Ovary (tissue), 9 donors: ENCODE measurements around the gene TNFRSF1B. TPM values are rescaled to one million over a fixed set of nuclear protein-coding genes. Genes with fewer than 3 reads are reported as not detected.
"Not testable (repeated sequence)": the region's sequence is repeated elsewhere in the genome, so short reads cannot be mapped to it uniquely, and the experiment has no call there.

Experiments
- DNase-seq, 5 donors: peaks; one replicate each; pipeline ENCODE4 v3.0.0-alpha.2; 2019 to 2020
- H3K27ac ChIP-seq, 2 donors: fragments of 200-600 bp; one replicate each; pipeline versions ENCODE4 v1.5.1 to v1.8.0; 2019 to 2022
- H3K27me3 ChIP-seq: fragments of 200-600 bp; one replicate; pipeline ENCODE4 v1.8.0; 2022
- H3K36me3 ChIP-seq: fragments of 200-600 bp; sonication (generic); one replicate; pipeline ENCODE4 v1.5.1; 2019
- H3K4me1 ChIP-seq: one replicate; pipeline ENCODE4 v1.8.1; 2013; ENCODE audit warnings: mild to moderate bottlenecking, moderate library complexity; ENCODE audit not compliant: insufficient read depth
- H3K4me3 ChIP-seq: fragments of 200-600 bp; sonication (generic); one replicate; pipeline ENCODE4 v1.5.1; 2017
- H3K9me3 ChIP-seq, 2 donors: fragments of 200-600 bp in 1 of 2; sonication (generic) in 1 of 2; one replicate each; pipeline versions ENCODE4 v1.5.1 to v1.8.1; 2013 to 2019; ENCODE audit warnings: mild to moderate bottlenecking in 1 of 2, moderate library complexity in 1 of 2
- CTCF ChIP-seq, 3 donors: fragments of 450-650 bp in 2 of 3; fragments of 200-600 bp in 1 of 3; IDR thresholded peaks; one replicate each; pipeline versions ENCODE4 v1.5.1 to v1.8.0; 2016 to 2022; ENCODE audit warnings: antibody characterized with exemption in 3 of 3, mild to moderate bottlenecking in 1 of 3
- EP300 ChIP-seq: sonication (generic); formaldehyde crosslinking; IDR thresholded peaks from one replicate; pipeline ENCODE4 v1.6.1; 2017; ENCODE audit warnings: antibody characterized with exemption
- POLR2A ChIP-seq: fragments of 450-650 bp; IDR thresholded peaks from one replicate; pipeline ENCODE4 v1.6.1; 2017; ENCODE audit warnings: antibody characterized with exemption, mild to moderate bottlenecking, moderate library complexity
- WGBS, 3 donors: extraction: QIAGEN DNeasy Blood & Tissue Kit in 1 of 3; methylation state at CpG; one replicate each; pipeline versions ENCODE4 v1.1.5 to v1.1.7; 2013 to 2017; 5-methylcytosine and 5-hydroxymethylcytosine counted together
- intact Hi-C, 4 donors: fragments of 100-400 bp; cut with DNase I; formaldehyde crosslinking; loops; one replicate each; pipeline versions ENCODE4 v1.11.0 to v1.15.1; 2022 to 2023
- polyA plus RNA-seq, 2 donors: library from polyadenylated mRNA; stranded (reverse); fragments of 200-250 nt in 1 of 2; fragments of 350-450 nt in 1 of 2; fragmentation: Illumina TruSeq in 1 of 2; extraction: RNeasy Lipid Tissue Mini Kit (QIAGEN cat#74804) in 1 of 2; gene quantifications; one replicate each; pipeline ENCODE4 v1.2.3, GENCODE V29; 2013 to 2014
- total RNA-seq, 7 donors: library from RNA; depleted of rRNA in 2 of 7; stranded (reverse); fragments of >200 nt in 2 of 7; fragmentation: NEBNext Ultra II Directional in 3 of 7; extraction: Animal tissue kit (Norgen Biotek cat#: 25700) in 3 of 7; gene quantifications; one replicate each; pipeline versions ENCODE4 v1.1.0 to v1.2.4, GENCODE V29; 2016 to 2023
- donor health status: DM: no; HTN: no; CAD: no; lungs with moderate emphysema.
- donor health status: DM: no; HTN: no; CAD: no.
- donor health status: Bipolar disorder and iron deficiency.
- donor health status: DM: yes; HTN: yes; CAD: no.
- donor health status: DM: no; HTN: no; CAD: no.
- donor health status: DM: yes; HTN: yes; CAD: no.

Gene TNFRSF1B
- total and polyA plus RNA-seq, 9 donors = 10.3 to 27.6 (median 18.7) TPM

- H3K9me3 ChIP-seq = no peaks in the 10 kb centered on the region
- no peaks in the 10 kb centered on the region for H3K36me3 ChIP-seq
- 81 to 88% (median 82%) methylated on average over 12 of the region's 12 CpGs for WGBS, 3 donors
- intact Hi-C loops = no loop called here
- H3K4me1 ChIP-seq = no peaks in the 10 kb centered on the region
- H3K4me3 ChIP-seq = no peak overlapping the region
- no peak for TF ChIP-seq POLR2A
- TF ChIP-seq EP300 = no peak
- TF ChIP-seq CTCF (IDR thresholded peaks at IDR 0.05) = no peak
- no peak overlapping the region for H3K27ac ChIP-seq
- no peaks in the 10 kb centered on the region for H3K27me3 ChIP-seq
- no peak for DNase-seq
Observed at GRCh38 chr1:12215118-12215961, 48.5 kb downstream of the TNFRSF1B start.

- intact Hi-C loops = no loop called here
- no peaks in the 10 kb centered on the region for H3K36me3 ChIP-seq
- no peak for DNase-seq
- no peaks in the 10 kb centered on the region for H3K4me1 ChIP-seq
- H3K27me3 ChIP-seq = no peaks in the 10 kb centered on the region
- no peak overlapping the region for H3K27ac ChIP-seq
- H3K4me3 ChIP-seq = no peak overlapping the region
- H3K9me3 ChIP-seq = no peaks in the 10 kb centered on the region
- 88 to 93% (median 93%) methylated on average over 4 of the region's 4 CpGs for WGBS, 3 donors
- no peak for TF ChIP-seq CTCF (IDR thresholded peaks at IDR 0.05)
- TF ChIP-seq POLR2A = no peak
- TF ChIP-seq EP300 = no peak
Observed at GRCh38 chr1:12219800-12220199, 53.0 kb downstream of the TNFRSF1B start.

GRCh38 chr1:12220890-12221289, 54.1 kb downstream of the TNFRSF1B start:
- 67 to 83% (median 73%) methylated on average over 2 of the region's 2 CpGs for WGBS, 3 donors
- TF ChIP-seq POLR2A (no peak), EP300 (no peak), CTCF (IDR thresholded peaks at IDR 0.05) (no peak)
- intact Hi-C loops = loop anchor here in 1 of 4 donors (1.0 kb wide), 1 partner anchor 25 kb away; no protein-coding TSS in a partner anchor

GRCh38 chr1:12222700-12223099, 55.9 kb downstream of the TNFRSF1B start:
- WGBS, 3 donors = 95 to 100% (median 98%) methylated on average over 1 of the region's 1 CpG
- H3K27me3 ChIP-seq, H3K9me3 ChIP-seq, H3K36me3 ChIP-seq, H3K4me1 ChIP-seq, H3K4me3 ChIP-seq, intact Hi-C loops, DNase-seq, H3K27ac ChIP-seq: not testable (repeated sequence)

More at GRCh38 chr1:12220890-12221289, 54.1 kb downstream of the TNFRSF1B start:
- H3K4me3 ChIP-seq = no peak overlapping the region
- no peaks in the 10 kb centered on the region for H3K36me3 ChIP-seq
- H3K27ac ChIP-seq = no peak overlapping the region
- no peak for DNase-seq
- H3K9me3 ChIP-seq = no peaks in the 10 kb centered on the region
- no peaks in the 10 kb centered on the region for H3K27me3 ChIP-seq
- H3K4me1 ChIP-seq = no peaks in the 10 kb centered on the region

- H3K36me3 ChIP-seq, DNase-seq, H3K27me3 ChIP-seq, H3K9me3 ChIP-seq, H3K4me1 ChIP-seq, H3K4me3 ChIP-seq, intact Hi-C loops, H3K27ac ChIP-seq: not testable (repeated sequence)
- WGBS, 3 donors = 79 to 87% (median 83%) methylated on average over 6 of the region's 6 CpGs
Observed at GRCh38 chr1:12224092-12224491, 57.3 kb downstream of the TNFRSF1B start.
